ENCODE measurements around the gene GPX7.

- TF ChIP-seq CTCF (IDR thresholded peaks at IDR 0.05) (no peak), POLR2AphosphoS5 (IDR thresholded peaks at IDR 0.05) (no peak), POLR2A (IDR thresholded peaks at IDR 0.05) (no peak)
Measured at GRCh38 chr1:52590266-52590665, 11.9 kb upstream of the GPX7 start.

All from breast epithelium (tissue), 3 donors.